LoVo (cell line): ENCODE data around the gene SSR2.
A peak's percentile ranks its signal among the peaks of the same experiment; 100 is the strongest.

Experiments used
- DNase-seq: peaks from one replicate; pipeline ENCODE4 v3.0.0-alpha.2; 2016; ENCODE audit warnings: low spot score

SSR2 gene

GRCh38 chr1:155974208-155975115 lies 46.3 kb downstream of the SSR2 start:
- DNase-seq: no peak

GRCh38 chr1:155973723-155974122 lies 47.0 kb downstream of the SSR2 start:
- no peak for DNase-seq

- no peak for DNase-seq
Measured at GRCh38 chr1:155971910-155972809, 48.6 kb downstream of the SSR2 start.

GRCh38 chr1:155970531-155971167 lies 50.1 kb downstream of the SSR2 start:
- DNase-seq: no peak

GRCh38 chr1:155969377-155969791 lies 51.4 kb downstream of the SSR2 start:
- no peak for DNase-seq

- DNase-seq: no peak
Measured at GRCh38 chr1:155968670-155969069, 52.1 kb downstream of the SSR2 start.

- no peak for DNase-seq
Measured at GRCh38 chr1:155968051-155968400, 52.7 kb downstream of the SSR2 start.

- no peak for DNase-seq
Measured at GRCh38 chr1:155967341-155968050, 53.3 kb downstream of the SSR2 start.

- DNase-seq: no peak
Measured at GRCh38 chr1:155966750-155967149, 54.0 kb downstream of the SSR2 start.

GRCh38 chr1:155966135-155966534 lies 54.6 kb downstream of the SSR2 start:
- no peak for DNase-seq

GRCh38 chr1:155964193-155964592 lies 56.6 kb downstream of the SSR2 start:
- DNase-seq: no peak

- DNase-seq: no peak
Measured at GRCh38 chr1:155962599-155963211, 58.0 kb downstream of the SSR2 start.

GRCh38 chr1:155961937-155962336 lies 58.8 kb downstream of the SSR2 start:
- DNase-seq: peak; percentile 87

- DNase-seq: no peak
Measured at GRCh38 chr1:155960081-155960745, 60.5 kb downstream of the SSR2 start.
